GM23248 (cell line): ENCODE results near the gene DBX2. TPM values are rescaled to one million over a fixed set of nuclear protein-coding genes. Genes with fewer than 3 reads are reported as not detected.

Source experiments
- DNase-seq: peaks from one replicate; pipeline ENCODE4 v3.0.0-alpha.2; 2015
- H2AFZ ChIP-seq: fragments of 200-600 bp; sonication (generic); 2 replicates; pipeline ENCODE4 v1.6.1; 2016; ENCODE audit warnings: antibody characterized with exemption
- H3F3A ChIP-seq: fragments of 200-600 bp; sonication (generic); 2 replicates; pipeline ENCODE4 v1.6.1; 2016; ENCODE audit warnings: mild to moderate bottlenecking, antibody characterized with exemption, mixed run types; ENCODE audit not compliant: insufficient read depth
- H3K27ac ChIP-seq: fragments of 200-600 bp; sonication (generic); 2 replicates; pipeline ENCODE4 v1.5.1; 2016; ENCODE audit warnings: mild to moderate bottlenecking
- H3K27me3 ChIP-seq: fragments of 200-600 bp; sonication (generic); replicated peaks from 2 replicates; pipeline ENCODE4 v1.6.1; 2016; ENCODE audit warnings: mild to moderate bottlenecking; ENCODE audit not compliant: insufficient read depth
- H3K36me3 ChIP-seq: fragments of 200-600 bp; sonication (generic); 2 replicates; pipeline ENCODE4 v1.6.1; 2016; ENCODE audit warnings: low read depth, mild to moderate bottlenecking
- H3K4me1 ChIP-seq: fragments of 200-600 bp; sonication (generic); 2 replicates; pipeline ENCODE4 v1.6.1; 2016; ENCODE audit warnings: mild to moderate bottlenecking; ENCODE audit not compliant: insufficient read depth
- H3K4me2 ChIP-seq: fragments of 200-600 bp; sonication (generic); one replicate; pipeline ENCODE4 v1.6.1; 2016; ENCODE audit warnings: mild to moderate bottlenecking; ENCODE audit not compliant: unreplicated experiment
- H3K4me3 ChIP-seq: fragments of 200-600 bp; sonication (generic); 2 replicates; pipeline ENCODE4 v1.5.1; 2016; ENCODE audit warnings: mild to moderate bottlenecking
- H3K79me2 ChIP-seq: fragments of 200-600 bp; sonication (generic); 2 replicates; pipeline ENCODE4 v1.6.1; 2016; ENCODE audit warnings: mild to moderate bottlenecking; ENCODE audit not compliant: insufficient read depth
- H3K9ac ChIP-seq: fragments of 200-600 bp; sonication (generic); 2 replicates; pipeline ENCODE4 v1.6.1; 2016; ENCODE audit warnings: mild to moderate bottlenecking
- H3K9me2 ChIP-seq: fragments of 200-600 bp; sonication (generic); 2 replicates; pipeline ENCODE4 v1.6.1; 2016; ENCODE audit warnings: mixed run types, mild to moderate bottlenecking, moderate library complexity; ENCODE audit not compliant: insufficient read depth
- H3K9me3 ChIP-seq: fragments of 200-600 bp; sonication (generic); one replicate; pipeline ENCODE4 v1.6.1; 2017; ENCODE audit warnings: low read depth
- H4K20me1 ChIP-seq: fragments of 200-600 bp; sonication (generic); 2 replicates; pipeline ENCODE4 v1.6.0; 2016; ENCODE audit not compliant: insufficient read depth
- EZH2 ChIP-seq: fragments of 200-600 bp; sonication (generic); IDR thresholded peaks from 2 replicates; pipeline ENCODE4 v1.6.1; 2018; ENCODE audit warnings: antibody characterized with exemption, mild to moderate bottlenecking; ENCODE audit not compliant: insufficient read depth, poor library complexity, severe bottlenecking
- EZH2phosphoT487 ChIP-seq: fragments of 200-600 bp; sonication (generic); IDR thresholded peaks from 2 replicates; pipeline ENCODE4 v1.6.1; 2018; ENCODE audit warnings: antibody characterized with exemption, moderate library complexity, mild to moderate bottlenecking, low read depth; ENCODE audit not compliant: insufficient read depth
- WGBS, 2 experiments: methylation state at CpG; one replicate each; pipeline ENCODE4 v1.1.6; 2015 to 2017; ENCODE audit warnings: low lambda C conversion rate in 2 of 2, low coverage in 1 of 2; ENCODE audit errors: missing lambda C conversion rate in 2 of 2; 5-methylcytosine and 5-hydroxymethylcytosine counted together
- in situ Hi-C: fragments of 300-500 bp; cut with MboI; formaldehyde crosslinking; loops from 2 replicates; pipeline ENCODE4 v1.15.0; 2020
- polyA plus RNA-seq: library from polyadenylated mRNA; unstranded; fragments of >200 nt; fragmentation: Nextera tagmentation; extraction: Ambion mirVana; gene quantifications from 2 replicates; pipeline ENCODE4 v1.2.1, GENCODE V29; 2016
- total RNA-seq: library from RNA; depleted of rRNA; stranded (reverse); fragments of >200 nt; shearing (Covaris generic); gene quantifications from 2 replicates; pipeline ENCODE4 v1.2.3, GENCODE V29; 2014

The DBX2 gene
- total and polyA plus RNA-seq, 2 experiments from 2014 or later, result not detected

DNA sequence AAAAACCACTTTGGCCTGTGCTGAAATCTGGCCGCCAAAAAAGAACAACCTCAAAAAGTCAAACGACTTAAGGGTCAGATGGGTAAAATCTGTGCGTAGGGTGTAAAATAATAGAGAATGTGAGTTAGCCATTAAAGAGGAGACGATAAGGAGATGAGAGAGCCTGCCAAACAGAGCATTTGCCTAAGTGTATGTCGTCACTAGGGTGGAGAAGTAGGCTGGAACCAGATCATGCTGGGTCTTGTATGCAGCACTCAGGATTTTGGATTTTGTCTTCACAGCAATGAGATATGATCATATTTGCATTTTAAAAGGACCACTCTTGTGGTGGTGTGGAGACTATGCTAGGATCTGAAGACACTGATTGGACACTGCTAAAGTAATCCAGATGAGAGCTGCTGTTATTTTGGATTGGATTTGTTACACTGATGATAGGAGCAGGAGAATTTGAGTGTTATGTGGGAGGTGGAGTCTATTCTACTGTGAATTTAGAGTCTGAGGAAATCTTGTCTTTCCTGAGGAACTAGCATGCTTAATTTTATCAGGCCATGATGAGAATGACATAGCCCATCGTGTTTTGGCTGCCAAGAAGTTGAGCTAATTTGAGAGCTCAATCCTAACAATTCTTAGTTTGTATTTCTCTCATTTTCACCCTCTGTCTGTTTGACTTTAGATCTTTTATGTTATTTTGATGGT, 24.8 kb upstream of the DBX2 start:
- Histone ChIP-seq H3K27me3 (no peaks in the 10 kb centered on the region), H3K9me2 (no peaks in the 10 kb centered on the region), H3K4me3 (no peak overlapping the region), H2AFZ (no peak overlapping the region), H3K9me3 (no peaks in the 10 kb centered on the region), H4K20me1 (no peaks in the 10 kb centered on the region), H3K4me1 (no peaks in the 10 kb centered on the region), H3K9ac (no peak overlapping the region), H3K27ac (no peak overlapping the region), H3F3A (no peaks in the 10 kb centered on the region), H3K79me2 (no peaks in the 10 kb centered on the region), H3K4me2 (no peak overlapping the region), H3K36me3 (no peaks in the 10 kb centered on the region)
- DNase-seq, result no peak
- WGBS, 2 experiments, result 46 to 50% methylated on average over 6 of the region's 6 CpGs
- TF ChIP-seq EZH2 (no peak), EZH2phosphoT487 (no peak)
- in situ Hi-C loops, result no loop called here

DNA sequence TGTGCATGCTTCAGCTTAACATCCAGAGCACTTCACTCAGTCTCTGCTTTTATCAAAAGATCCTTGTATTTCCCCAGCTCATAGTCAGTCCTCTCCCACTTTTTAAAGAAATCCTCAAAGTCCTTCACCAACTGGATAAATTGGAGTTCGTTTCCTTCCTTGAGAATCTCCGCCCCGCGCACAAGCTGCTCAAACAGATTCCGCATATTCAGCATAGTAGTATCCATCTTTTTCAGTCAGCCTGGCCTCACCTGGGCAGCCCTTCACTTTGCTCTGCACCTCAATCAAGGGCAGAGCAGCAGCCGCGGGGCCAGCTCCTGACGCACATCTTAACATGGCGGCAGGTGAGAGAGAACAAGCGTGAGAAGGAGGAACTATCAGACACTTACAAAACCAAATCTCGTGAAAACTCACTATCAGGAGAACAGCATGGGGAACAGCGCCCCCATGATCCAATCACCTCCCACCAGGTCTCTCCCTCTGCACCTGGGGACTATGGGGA, 14.3 kb upstream of the DBX2 start:
- Histone ChIP-seq H3K79me2 (no peaks in the 10 kb centered on the region), H3K27ac (no peak overlapping the region), H3K27me3 (no peaks in the 10 kb centered on the region), H3K4me2 (no peak overlapping the region), H3K4me3 (no peak overlapping the region), H4K20me1 (no peaks in the 10 kb centered on the region), H3K9me2 (no peaks in the 10 kb centered on the region), H3K9ac (no peak overlapping the region), H3K9me3 (no peaks in the 10 kb centered on the region), H3K4me1 (no peaks in the 10 kb centered on the region), H2AFZ (no peak overlapping the region), H3F3A (no peaks in the 10 kb centered on the region), H3K36me3 (no peaks in the 10 kb centered on the region)
- no peak for DNase-seq
- 73% methylated on average over 12 of the region's 12 CpGs for WGBS, 2 experiments
- in situ Hi-C loops, result no loop called here
- TF ChIP-seq EZH2phosphoT487 (no peak), EZH2 (no peak)

DNA sequence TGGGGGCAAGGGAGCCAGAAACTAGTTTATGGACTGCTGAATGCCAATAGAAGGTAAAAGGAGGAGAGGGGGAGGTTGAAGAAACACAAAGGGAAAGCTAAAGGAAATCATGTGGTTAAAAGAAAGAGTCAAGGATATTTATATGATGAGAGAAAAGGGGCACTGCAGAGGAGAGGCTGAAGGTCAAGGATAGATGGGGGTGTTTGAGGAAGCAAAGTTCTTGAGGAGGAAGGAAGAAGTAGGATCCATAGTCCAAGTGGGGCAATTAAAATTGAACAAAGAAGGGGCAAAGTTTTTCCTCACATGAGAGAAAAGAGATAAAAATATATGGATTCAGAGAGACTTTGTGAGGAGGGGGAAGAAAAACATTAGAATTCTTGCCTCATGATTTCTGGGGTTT, 10.1 kb upstream of the DBX2 start:
- Histone ChIP-seq H2AFZ (no peak overlapping the region), H3K4me2 (no peak overlapping the region), H3K27ac (no peak overlapping the region), H4K20me1 (no peaks in the 10 kb centered on the region), H3K4me3 (no peak overlapping the region), H3F3A (no peaks in the 10 kb centered on the region), H3K9me3 (no peaks in the 10 kb centered on the region), H3K27me3 (no peaks in the 10 kb centered on the region), H3K4me1 (no peaks in the 10 kb centered on the region), H3K36me3 (no peaks in the 10 kb centered on the region), H3K9me2 (no peaks in the 10 kb centered on the region), H3K79me2 (no peaks in the 10 kb centered on the region), H3K9ac (no peak overlapping the region)
- in situ Hi-C loops, result no loop called here
- TF ChIP-seq EZH2phosphoT487, result no peak
- TF ChIP-seq EZH2, result no peak
- no peak for DNase-seq

DNA sequence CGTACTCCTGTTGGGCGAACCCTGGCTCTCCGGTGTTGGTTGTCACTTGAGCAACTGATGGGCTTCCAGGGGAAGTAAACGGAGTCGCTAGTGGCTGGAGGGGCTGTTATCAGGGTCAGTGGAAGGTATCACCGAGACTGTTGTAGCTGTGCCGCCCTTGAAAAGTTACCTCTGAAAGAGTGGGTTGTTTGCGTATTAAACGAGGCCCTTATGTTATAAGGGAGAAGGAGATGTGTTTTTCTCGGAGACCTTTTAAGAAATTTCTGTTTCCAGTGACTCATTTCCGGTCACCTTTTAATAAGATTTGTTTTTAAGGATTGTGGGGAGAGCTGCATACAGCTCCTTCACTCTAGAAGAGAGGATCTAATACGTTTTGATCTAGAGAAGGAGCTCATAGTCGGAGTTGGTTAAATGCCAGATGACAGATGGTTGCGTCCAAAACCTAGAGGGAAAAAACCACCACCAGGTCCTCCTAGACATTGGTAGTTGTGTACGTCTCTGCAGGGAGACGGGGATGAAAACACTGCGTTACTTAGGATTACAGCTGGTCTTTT, 750 bp upstream of the DBX2 start:
- Histone ChIP-seq H3K36me3 (no peaks in the 10 kb centered on the region), H3F3A (no peaks in the 10 kb centered on the region), H3K27ac (no peak overlapping the region), H3K27me3 (peaks cover 52% of the 10 kb centered on the region), H3K4me2 (peak overlapping the region; percentile 73), H3K4me3 (peak overlapping the region; percentile 65), H2AFZ (peak overlapping the region; percentile 72), H3K79me2 (no peaks in the 10 kb centered on the region), H3K4me1 (peaks cover 6% of the 10 kb centered on the region; the same call in 1 of the 2 replicates), H4K20me1 (no peaks in the 10 kb centered on the region), H3K9ac (no peak overlapping the region), H3K9me2 (no peaks in the 10 kb centered on the region), H3K9me3 (no peaks in the 10 kb centered on the region)
- TF ChIP-seq EZH2phosphoT487 (no peak), EZH2 (no peak)
- in situ Hi-C loops, result no loop called here
- WGBS, 2 experiments, result 2 to 3% methylated on average over 14 to 17 of the region's 17 CpGs
- peak; percentile 35 for DNase-seq
